HG02852 (cell line): ENCODE measurements around the gene RELCH.

Source experiments
- ATAC-seq: cut with Tn5 transposase; IDR thresholded peaks from one replicate; pipeline ENCODE4 v1.9.1; 2021; ENCODE audit warnings: mild to moderate bottlenecking, moderate library complexity; ENCODE audit not compliant: unreplicated experiment

The RELCH gene

GRCh38 chr18:62187543-62188510 lies 772 bp downstream of the RELCH start:
- peak; percentile 1 for ATAC-seq

- no peak for ATAC-seq
Observed at GRCh38 chr18:62189208-62189607, 2.2 kb downstream of the RELCH start.

GRCh38 chr18:62196079-62196478 lies 9.0 kb downstream of the RELCH start:
- ATAC-seq: no peak

- no peak for ATAC-seq
Observed at GRCh38 chr18:62196980-62197379, 9.9 kb downstream of the RELCH start.

GRCh38 chr18:62198259-62198658 lies 11.2 kb downstream of the RELCH start:
- no peak for ATAC-seq

GRCh38 chr18:62199629-62200028 lies 12.6 kb downstream of the RELCH start:
- no peak for ATAC-seq

GRCh38 chr18:62200121-62200914 lies 13.3 kb downstream of the RELCH start:
- ATAC-seq: no peak

GRCh38 chr18:62201870-62202269 lies 14.8 kb downstream of the RELCH start:
- ATAC-seq: no peak

GRCh38 chr18:62205824-62206223 lies 18.8 kb downstream of the RELCH start:
- ATAC-seq: no peak

GRCh38 chr18:62206593-62206992 lies 19.5 kb downstream of the RELCH start:
- ATAC-seq: no peak

GRCh38 chr18:62209046-62209445 lies 22.0 kb downstream of the RELCH start:
- ATAC-seq: no peak

- no peak for ATAC-seq
Observed at GRCh38 chr18:62210138-62210537, 23.1 kb downstream of the RELCH start.

- no peak for ATAC-seq
Observed at GRCh38 chr18:62211325-62211828, 24.3 kb downstream of the RELCH start.

GRCh38 chr18:62214790-62215189 lies 27.7 kb downstream of the RELCH start:
- no peak for ATAC-seq

GRCh38 chr18:62224229-62224628 lies 37.2 kb downstream of the RELCH start:
- ATAC-seq: no peak

- ATAC-seq: no peak
Observed at GRCh38 chr18:62226047-62226446, 39.0 kb downstream of the RELCH start.

- ATAC-seq: no peak
Observed at GRCh38 chr18:62236252-62236651, 49.2 kb downstream of the RELCH start.

GRCh38 chr18:62239475-62239874 lies 52.4 kb downstream of the RELCH start:
- no peak for ATAC-seq

- no peak for ATAC-seq
Observed at GRCh38 chr18:62242955-62243354, 55.9 kb downstream of the RELCH start.

- ATAC-seq: no peak
Observed at GRCh38 chr18:62245177-62245576, 58.1 kb downstream of the RELCH start.

GRCh38 chr18:62245699-62246098 lies 58.6 kb downstream of the RELCH start:
- no peak for ATAC-seq

- no peak for ATAC-seq
Observed at GRCh38 chr18:62248313-62248712, 61.3 kb downstream of the RELCH start.
